Aorta (tissue), 5 donors: Measurements from ENCODE around the gene MTHFD1L. TPM values are rescaled to one million over a fixed set of nuclear protein-coding genes. Genes with fewer than 3 reads are reported as not detected.

Experiments
- ATAC-seq: fragments of 200-7000 bp; cut with Tn5 transposase; one replicate; pipeline ENCODE4 v1.9.1; 2022; ENCODE audit warnings: moderate library complexity; ENCODE audit not compliant: low FRiP score
- DNase-seq, 2 donors: peaks; one replicate each; pipeline ENCODE4 v3.0.0-alpha.2; 2020
- H3K27ac ChIP-seq, 2 donors: one replicate each; pipeline ENCODE4 v1.5.1; 2013; ENCODE audit warnings: low read length in 2 of 2, mild to moderate bottlenecking in 2 of 2, moderate library complexity in 2 of 2, control low read depth in 1 of 2, inconsistent platforms in 1 of 2, low read depth in 1 of 2
- H3K27me3 ChIP-seq, 2 donors: one replicate each; pipeline ENCODE4 v1.6.1; 2013; ENCODE audit warnings: control low read depth in 1 of 2, low read length in 1 of 2, mild to moderate bottlenecking in 1 of 2, moderate library complexity in 1 of 2; ENCODE audit not compliant: insufficient read depth in 2 of 2, control insufficient read depth in 1 of 2
- H3K36me3 ChIP-seq, 2 donors: one replicate each; pipeline ENCODE4 v1.6.1; 2013; ENCODE audit warnings: control low read depth in 1 of 2, low read length in 1 of 2, mild to moderate bottlenecking in 1 of 2; ENCODE audit not compliant: insufficient read depth in 2 of 2, control insufficient read depth in 1 of 2
- H3K4me1 ChIP-seq, 2 donors: one replicate each; pipeline ENCODE4 v1.6.1; 2013; ENCODE audit warnings: low read length in 2 of 2, control low read depth in 1 of 2, mild to moderate bottlenecking in 1 of 2, moderate library complexity in 1 of 2; ENCODE audit not compliant: insufficient read depth in 2 of 2, control insufficient read depth in 1 of 2
- H3K4me3 ChIP-seq, 2 donors: one replicate each; pipeline ENCODE4 v1.5.1; 2013; ENCODE audit warnings: low read length in 2 of 2, control low read depth in 1 of 2, mild to moderate bottlenecking in 1 of 2
- H3K9me3 ChIP-seq: one replicate; pipeline ENCODE4 v1.6.1; 2013; ENCODE audit warnings: mild to moderate bottlenecking, low read length; ENCODE audit not compliant: control insufficient read depth
- WGBS, 2 donors: extraction: QIAGEN DNeasy Blood & Tissue Kit; methylation state at CpG; one replicate each; pipeline ENCODE4 v1.1.7; 2013; 5-methylcytosine and 5-hydroxymethylcytosine counted together
- intact Hi-C, 2 donors: fragments of 100-400 bp; cut with DNase I; formaldehyde crosslinking; loops; one replicate each; pipeline versions ENCODE4 v1.14.2 to v1.15.0; 2022
- polyA plus RNA-seq, 2 donors: library from polyadenylated mRNA; stranded (reverse); fragments of 200-250 nt; gene quantifications; one replicate each; pipeline ENCODE4 v1.2.3, GENCODE V29; 2013
- total RNA-seq, 2 donors: library from RNA; stranded (reverse); fragmentation: NEBNext Ultra II Directional; extraction: Animal tissue kit (Norgen Biotek cat#: 25700); gene quantifications; one replicate each; pipeline ENCODE4 v1.2.1, GENCODE V29; 2021
- donor health status: healthy with polysubstance abuse.
- donor health status: Bipolar disorder and iron deficiency.
- donor health status: DM: no; HTN: no; CAD: no.
- donor health status: DM: no; HTN: no; CAD: no.
- donor health status: DM: yes; HTN: yes; CAD: no.

Gene MTHFD1L
- total and polyA plus RNA-seq, 4 donors = 20.4 to 65.8 (median 55.7) TPM

DNA sequence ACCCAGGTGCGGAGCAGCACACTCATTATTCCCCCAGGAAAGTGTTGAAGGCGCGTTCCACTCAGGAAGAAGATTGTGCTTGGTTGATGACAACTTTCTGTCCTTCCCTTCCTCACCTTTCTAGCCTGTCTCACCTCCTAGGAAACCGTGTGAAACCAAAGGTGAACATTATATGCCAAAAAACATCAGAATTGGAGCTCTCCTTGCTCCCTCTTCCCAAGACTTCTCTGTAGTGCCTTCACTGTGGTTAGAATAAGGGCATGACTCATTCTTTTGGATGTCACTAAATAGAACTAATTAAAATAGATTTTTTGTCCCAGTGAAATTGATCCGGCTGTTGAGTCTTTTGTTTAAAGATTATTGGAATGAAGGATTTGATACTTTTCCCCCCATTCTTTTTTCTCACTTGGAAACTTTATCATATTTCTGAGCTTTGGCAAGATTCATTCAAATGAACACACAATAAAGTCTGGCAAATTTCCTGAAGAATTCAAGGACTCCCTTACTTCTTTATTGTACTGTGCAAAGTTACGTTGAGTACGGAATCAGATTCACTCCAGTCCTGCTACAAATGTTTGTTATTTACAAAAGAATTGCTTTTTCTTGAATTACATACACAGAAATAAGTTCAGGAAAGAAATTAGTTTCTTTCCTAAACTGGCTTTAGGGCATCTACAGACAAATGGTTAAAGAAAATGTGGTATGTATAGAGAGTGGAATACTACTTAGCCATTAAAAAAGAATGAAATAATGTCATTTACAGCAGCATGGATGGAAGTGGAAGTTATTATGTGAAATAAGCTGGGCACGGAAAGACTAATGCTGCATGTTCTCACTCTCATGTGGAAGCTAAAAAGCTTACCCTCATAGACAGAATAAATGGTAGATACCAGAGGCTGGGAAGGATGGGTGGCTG is 231.4 kb downstream of the MTHFD1L start:
- intact Hi-C loops = no loop called here
- Histone ChIP-seq H3K9me3 (no peaks in the 10 kb centered on the region), H3K27me3 (no peaks in the 10 kb centered on the region), H3K4me1 (peaks cover 0 to under 1% of the 10 kb centered on the region in 2 donors), H3K36me3 (peaks cover 0 to 2% of the 10 kb centered on the region in 2 donors), H3K27ac (no peak overlapping the region), H3K4me3 (no peak overlapping the region)
- WGBS, 2 donors = 88 to 91% methylated on average over 8 of the region's 8 CpGs
- ATAC-seq (no peak), DNase-seq (no peak)

DNA sequence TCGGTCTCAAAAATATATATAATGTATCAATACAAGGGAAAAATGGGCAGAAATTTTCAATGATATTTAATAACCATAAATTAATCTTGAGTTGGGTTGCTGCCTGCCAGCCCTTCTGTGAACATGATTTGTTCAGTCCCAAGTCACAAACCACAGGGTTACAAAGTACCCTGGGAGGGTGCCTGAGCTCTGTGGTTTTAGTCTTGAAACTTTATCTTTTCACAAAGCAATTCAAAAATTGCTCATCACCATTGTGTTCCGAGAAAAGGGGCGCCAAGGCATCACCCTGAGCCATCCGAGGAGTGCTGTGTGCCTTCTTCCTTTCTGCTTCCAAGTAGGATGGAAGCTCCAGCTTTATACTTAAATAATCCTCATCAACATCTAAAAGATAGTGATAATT is 232.7 kb downstream of the MTHFD1L start:
- H3K36me3 ChIP-seq = no peaks in the 10 kb centered on the region
- ATAC-seq = no peak
- intact Hi-C loops = no loop called here
- 89 to 94% methylated on average over 4 of the region's 4 CpGs for WGBS, 2 donors
- no peak for DNase-seq
- no peaks in the 10 kb centered on the region for H3K9me3 ChIP-seq
- H3K27me3 ChIP-seq = no peaks in the 10 kb centered on the region
- H3K27ac ChIP-seq = no peak overlapping the region
- no peak overlapping the region for H3K4me3 ChIP-seq
- peaks cover 0 to 5% of the 10 kb centered on the region in 2 donors for H3K4me1 ChIP-seq

DNA sequence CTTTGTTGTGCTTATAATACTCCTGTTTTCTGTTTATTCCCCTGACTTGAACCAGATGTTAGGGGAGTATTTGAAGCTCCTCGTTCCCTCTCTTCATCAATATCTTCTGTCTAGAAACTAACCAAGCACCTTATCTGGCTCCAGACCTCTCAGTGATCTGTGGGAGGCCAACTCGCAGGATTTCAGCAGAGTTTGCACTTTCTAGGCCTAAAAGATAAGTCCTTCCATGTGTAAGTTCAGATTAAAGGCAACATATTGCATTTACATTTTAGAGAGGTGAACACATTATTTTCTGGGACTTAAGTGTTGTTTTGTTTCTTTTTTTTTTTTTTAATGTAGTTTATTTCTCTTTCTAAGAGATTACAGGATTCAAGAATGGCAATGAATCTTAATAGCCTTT is 234.8 kb downstream of the MTHFD1L start:
- Histone ChIP-seq H3K9me3 (no peaks in the 10 kb centered on the region), H3K36me3 (no peaks in the 10 kb centered on the region), H3K27ac (no peak overlapping the region), H3K27me3 (no peaks in the 10 kb centered on the region), H3K4me1 (peaks cover 0 to 5% of the 10 kb centered on the region in 2 donors), H3K4me3 (no peak overlapping the region)
- intact Hi-C loops = no loop called here
- ATAC-seq (no peak), DNase-seq (no peak)
- whole genome bisulfite sequencing, 2 donors = 92% methylated on average over 2 of the region's 2 CpGs

DNA sequence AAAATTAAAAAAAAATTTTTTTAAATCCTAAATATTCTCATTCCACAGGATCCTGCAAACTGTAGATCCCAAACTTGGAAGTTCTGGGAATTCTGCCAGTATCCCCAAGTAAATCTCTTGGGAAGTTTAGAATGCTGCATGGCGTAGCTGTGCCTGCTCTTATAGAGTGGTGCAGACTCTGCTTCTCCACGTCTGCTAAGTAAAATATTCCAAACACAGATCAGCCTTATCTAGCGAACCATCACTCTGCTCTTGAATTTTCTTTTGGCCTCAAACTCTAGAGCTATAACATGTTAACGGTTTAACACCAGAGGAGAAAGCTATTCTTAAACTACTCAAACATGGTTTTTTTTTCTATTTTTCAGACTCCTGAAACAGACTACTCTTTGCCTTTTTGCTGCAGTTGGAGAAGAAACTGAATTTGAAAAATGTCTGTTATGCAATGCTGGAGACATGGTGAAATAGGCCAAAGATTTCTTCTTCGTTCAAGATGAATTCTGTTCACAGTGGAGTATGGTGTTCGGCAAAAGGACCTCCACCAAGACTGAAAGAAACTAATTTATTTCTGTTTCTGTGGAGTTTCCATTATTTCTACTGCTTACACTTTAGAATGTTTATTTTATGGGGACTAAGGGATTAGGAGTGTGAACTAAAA is 235.8 kb downstream of the MTHFD1L start:
- no peaks in the 10 kb centered on the region for H3K27me3 ChIP-seq
- no peaks in the 10 kb centered on the region for H3K36me3 ChIP-seq
- intact Hi-C loops = no loop called here
- peak overlapping the region; percentile 40 to 76 for H3K27ac ChIP-seq
- peaks cover 0 to 5% of the 10 kb centered on the region in 2 donors for H3K4me1 ChIP-seq
- H3K4me3 ChIP-seq = no peak overlapping the region
- H3K9me3 ChIP-seq = no peaks in the 10 kb centered on the region
- WGBS, 2 donors = 6 to 7% methylated on average over 6 of the region's 6 CpGs
- no peak for DNase-seq
- peak; percentile 49 for ATAC-seq

DNA sequence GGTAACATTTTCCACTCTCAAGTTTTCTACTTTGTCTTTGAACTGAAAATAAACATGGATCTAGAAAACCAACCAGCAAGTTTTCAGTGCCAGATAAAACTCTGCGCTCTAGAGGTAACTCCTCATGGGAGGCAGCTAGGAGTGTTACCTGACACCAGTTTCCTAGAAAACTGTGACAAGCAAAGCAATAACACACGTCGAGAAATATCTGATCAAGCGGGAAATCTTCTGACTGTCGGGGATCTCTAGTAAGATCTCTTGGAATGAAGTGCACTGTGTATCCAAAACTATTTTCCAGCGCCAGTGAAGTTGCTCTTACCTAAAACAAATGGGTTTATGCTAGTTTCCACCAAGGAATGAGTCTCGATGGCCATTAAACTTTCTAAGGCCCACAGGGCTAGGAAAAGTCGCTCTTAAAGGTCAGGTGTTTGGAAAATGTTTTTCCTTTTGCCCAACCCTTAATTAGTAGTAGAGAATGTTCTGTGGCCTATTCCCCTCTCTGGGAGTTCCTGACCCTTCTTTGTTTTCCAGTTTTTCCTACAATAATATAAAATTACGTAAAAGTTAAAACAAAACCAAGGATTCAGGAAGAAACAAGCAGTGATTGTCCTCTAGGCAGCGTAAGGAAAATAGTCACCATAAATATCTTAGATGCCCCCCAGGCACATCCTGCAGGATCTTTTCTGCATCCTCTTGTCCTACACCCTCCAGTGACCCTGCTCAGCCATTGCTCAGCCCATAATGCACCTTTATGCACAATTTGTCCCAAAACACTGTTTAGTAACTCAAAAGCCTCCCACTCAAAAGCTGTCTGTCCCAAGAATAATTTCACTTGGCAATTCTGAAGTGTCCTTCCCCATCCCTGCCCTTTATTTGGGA is 236.6 kb downstream of the MTHFD1L start:
- H3K27ac ChIP-seq = peak overlapping the region; percentile 25 to 73
- WGBS, 2 donors = 61 to 63% methylated on average over 10 of the region's 10 CpGs
- intact Hi-C loops = no loop called here
- ATAC-seq = no peak
- peaks cover 0 to 5% of the 10 kb centered on the region in 2 donors for H3K4me1 ChIP-seq
- H3K4me3 ChIP-seq = no peak overlapping the region
- H3K9me3 ChIP-seq = no peaks in the 10 kb centered on the region
- no peaks in the 10 kb centered on the region for H3K36me3 ChIP-seq
- no peaks in the 10 kb centered on the region for H3K27me3 ChIP-seq
- no peak for DNase-seq

DNA sequence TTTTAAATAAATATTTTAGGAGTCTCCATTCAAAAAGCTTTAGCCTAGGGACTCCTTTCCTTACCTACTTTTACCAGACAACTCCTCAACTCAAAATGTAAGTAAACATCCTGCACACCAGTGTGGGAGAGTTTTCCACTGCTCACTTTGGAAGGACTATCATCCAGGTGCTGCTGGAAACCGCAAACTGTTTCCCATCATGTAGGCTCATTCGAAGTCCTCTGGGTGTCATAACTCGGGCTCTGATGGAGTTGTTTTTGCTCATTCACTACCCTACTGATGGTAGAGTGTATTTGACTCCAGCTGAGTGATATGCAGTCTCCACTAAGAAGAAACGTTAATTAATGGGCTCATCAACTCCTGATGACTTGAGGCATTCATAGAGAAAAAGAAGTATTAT is 237.8 kb downstream of the MTHFD1L start:
- no peak for ATAC-seq
- intact Hi-C loops = no loop called here

DNA sequence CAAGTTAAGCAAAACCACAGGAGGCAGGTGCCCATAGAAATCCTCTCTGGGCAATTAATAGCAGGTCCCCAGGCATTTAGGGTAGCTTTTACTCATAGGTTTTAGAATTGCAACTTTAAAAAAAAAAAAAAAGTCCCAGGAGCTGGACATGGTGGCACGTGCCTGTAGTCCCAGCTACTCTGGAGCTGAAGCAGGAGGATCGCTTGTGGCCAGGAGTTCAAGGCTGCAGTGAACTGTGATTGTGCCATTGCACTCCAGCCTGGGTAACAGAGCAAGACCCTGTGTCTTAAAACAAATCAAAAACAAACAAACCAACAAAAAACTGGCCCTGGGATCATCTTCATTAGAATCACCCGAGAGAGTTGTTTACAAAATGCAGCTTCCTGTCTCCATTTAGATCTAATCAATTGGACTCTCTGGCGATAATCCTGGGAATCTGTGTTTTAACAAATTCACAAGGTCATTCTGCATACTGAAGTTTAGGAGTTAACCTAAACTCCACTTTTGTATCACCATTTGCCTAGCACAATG is 242.5 kb downstream of the MTHFD1L start:
- WGBS, 2 donors = 72 to 74% methylated on average over 4 of the region's 4 CpGs
- Histone ChIP-seq H3K36me3 (no peaks in the 10 kb centered on the region), H3K9me3 (no peaks in the 10 kb centered on the region), H3K27ac (no peak overlapping the region), H3K27me3 (no peaks in the 10 kb centered on the region), H3K4me1 (no peaks in the 10 kb centered on the region), H3K4me3 (no peak overlapping the region)
- ATAC-seq (no peak), DNase-seq (no peak)
- intact Hi-C loops = no loop called here

More for the DNA sequence above, 237.8 kb downstream of the MTHFD1L start:
- H3K27me3 ChIP-seq = no peaks in the 10 kb centered on the region
- no peak for DNase-seq
- no peak overlapping the region for H3K4me3 ChIP-seq
- peaks cover 0 to 5% of the 10 kb centered on the region in 2 donors for H3K4me1 ChIP-seq
- WGBS, 2 donors = 80 to 88% methylated on average over 4 of the region's 4 CpGs
- no peaks in the 10 kb centered on the region for H3K9me3 ChIP-seq
- H3K27ac ChIP-seq = no peak overlapping the region
- no peaks in the 10 kb centered on the region for H3K36me3 ChIP-seq

DNA sequence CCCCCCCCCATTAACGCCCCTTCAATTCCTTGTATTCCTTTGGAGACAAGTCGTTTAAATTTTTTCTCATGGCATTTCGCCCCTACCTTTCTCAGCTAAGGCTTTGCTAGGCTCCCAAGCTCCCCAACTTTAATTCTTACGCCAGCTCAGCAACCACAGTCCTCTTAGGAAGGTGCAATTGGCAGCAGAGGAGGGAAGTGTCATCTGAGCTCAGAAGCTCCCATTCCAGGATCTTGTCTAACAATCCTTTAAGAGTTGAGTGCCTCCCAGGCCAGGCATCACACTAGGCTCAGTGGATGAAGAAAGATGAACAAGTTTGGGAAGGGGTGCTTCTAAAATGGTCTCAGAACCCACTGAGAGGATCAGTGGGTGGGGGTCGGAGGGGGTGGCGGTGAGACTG is 243.0 kb downstream of the MTHFD1L start:
- ATAC-seq = no peak
- H3K4me1 ChIP-seq = no peaks in the 10 kb centered on the region
- intact Hi-C loops = no loop called here

More for the DNA sequence above, 243.0 kb downstream of the MTHFD1L start:
- Histone ChIP-seq H3K27ac (no peak overlapping the region), H3K4me3 (no peak overlapping the region), H3K27me3 (no peaks in the 10 kb centered on the region), H3K36me3 (no peaks in the 10 kb centered on the region), H3K9me3 (no peaks in the 10 kb centered on the region)
- no peak for DNase-seq
- WGBS, 2 donors = 71 to 79% methylated on average over 6 of the region's 6 CpGs
